ENCODE results near the gene MACROD2. TPM values are rescaled to one million over a fixed set of nuclear protein-coding genes. Genes with fewer than 3 reads are reported as not detected.

The MACROD2 gene
- polyA plus RNA-seq, 1 donor from 2014 or later = 23.2 TPM

DNA sequence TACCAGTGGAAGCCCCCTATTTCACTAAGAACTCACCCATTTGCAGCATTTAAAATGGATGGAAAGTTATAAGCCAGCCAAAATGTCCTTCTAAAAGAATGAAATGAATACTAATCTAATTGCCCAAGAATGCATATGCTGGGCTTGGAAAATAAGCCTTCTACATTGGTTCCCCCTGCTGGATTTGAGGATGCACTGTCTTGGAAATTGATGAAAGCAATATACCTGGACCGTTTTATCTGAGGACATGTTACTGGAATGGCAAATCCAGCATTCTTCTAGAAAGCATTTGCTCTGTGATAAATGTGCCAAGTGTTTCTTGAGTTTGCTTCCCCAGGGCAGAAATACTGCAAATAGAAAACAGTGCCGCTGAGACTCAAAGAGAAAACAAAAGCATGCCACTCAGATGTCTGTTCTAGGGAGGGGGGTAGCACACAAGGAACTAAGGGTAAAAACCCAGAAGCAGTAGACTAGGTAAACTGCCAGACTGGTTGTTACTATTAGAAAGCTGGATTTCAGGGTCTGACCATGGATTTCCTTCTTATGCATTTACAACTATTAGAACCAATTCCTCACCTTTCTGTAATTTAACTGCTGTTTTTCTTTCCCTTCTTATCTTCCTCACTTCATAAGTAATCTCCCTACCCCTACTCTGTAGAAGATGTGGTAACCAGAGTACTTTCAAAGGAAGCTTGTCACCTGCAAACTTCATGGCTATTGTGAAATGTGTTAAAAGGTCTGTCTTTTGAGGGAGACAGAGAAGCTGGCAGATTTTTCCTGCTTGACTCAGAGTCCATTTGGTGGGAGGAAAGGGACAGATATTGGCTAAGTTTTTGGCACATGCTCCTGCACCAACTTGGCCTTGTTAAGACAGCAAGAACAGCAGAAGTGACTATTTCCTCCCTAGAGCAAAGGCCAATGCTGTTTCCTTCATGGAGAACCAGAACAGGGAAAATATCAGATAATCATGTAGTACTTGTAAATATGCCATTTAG lies 1935.3 kb downstream of the MACROD2 start:
- no peak for TF ChIP-seq EP300 (conservative IDR thresholded peaks at IDR 0.05; ENCODE audit: poor library complexity, severe bottlenecking)
- TF ChIP-seq CTCF (IDR thresholded peaks at IDR 0.05; ENCODE audit: poor library complexity, severe bottlenecking) = peak; percentile 84
- peak; percentile 88 for TF ChIP-seq SMC3 (conservative IDR thresholded peaks at IDR 0.05; ENCODE audit: poor library complexity)
- no peak for TF ChIP-seq MXI1 (conservative IDR thresholded peaks at IDR 0.05; ENCODE audit: poor library complexity, severe bottlenecking)
- peak; percentile 89 for TF ChIP-seq RAD21 (conservative IDR thresholded peaks at IDR 0.05)
- H3K4me2 ChIP-seq (ENCODE audit: low read length) = no peak overlapping the region
- H3K9me2 ChIP-seq (ENCODE audit: insufficient read depth, low read length) = no peaks in the 10 kb centered on the region
- no peaks in the 10 kb centered on the region for H3K27me3 ChIP-seq (ENCODE audit: insufficient read depth, low read depth, low read length)
- no peaks in the 10 kb centered on the region for H3K79me2 ChIP-seq (replicated peaks; ENCODE audit: insufficient read depth, low read length)
- H2AFZ ChIP-seq (ENCODE audit: low read depth, low read length) = no peak overlapping the region
- H3F3A ChIP-seq (ENCODE audit: insufficient read depth, low read length, poor library complexity, severe bottlenecking) = no peaks in the 10 kb centered on the region
- H3K4me3 ChIP-seq (ENCODE audit: low read length) = no peak overlapping the region
- no peak overlapping the region for H3K27ac ChIP-seq (ENCODE audit: low read length)
- no peaks in the 10 kb centered on the region for H4K20me1 ChIP-seq (ENCODE audit: insufficient read depth)
- no peaks in the 10 kb centered on the region for H3K36me3 ChIP-seq (ENCODE audit: insufficient read depth, low read length)
- H3K9ac ChIP-seq (ENCODE audit: low read length) = no peak overlapping the region
- no peaks in the 10 kb centered on the region for H3K9me3 ChIP-seq (ENCODE audit: low read length)

GRCh38 chr20:15931897-15932296 lies 1936.6 kb downstream of the MACROD2 start:
- no peaks in the 10 kb centered on the region for H3K36me3 ChIP-seq (ENCODE audit: insufficient read depth, low read length)
- H3K4me3 ChIP-seq (ENCODE audit: low read length) = no peak overlapping the region
- no peak overlapping the region for H3K9ac ChIP-seq (ENCODE audit: low read length)
- H3K9me3 ChIP-seq (ENCODE audit: low read length) = no peaks in the 10 kb centered on the region
- TF ChIP-seq CTCF (IDR thresholded peaks at IDR 0.05; ENCODE audit: poor library complexity, severe bottlenecking) (no peak), EZH2 (IDR thresholded peaks at IDR 0.05; ENCODE audit: borderline replicate concordance, insufficient read depth, low read length, poor library complexity, severe bottlenecking) (no peak), EP300 (conservative IDR thresholded peaks at IDR 0.05; ENCODE audit: poor library complexity, severe bottlenecking) (no peak), REST (IDR thresholded peaks at IDR 0.05; ENCODE audit: borderline replicate concordance) (no peak), TAF1 (IDR thresholded peaks at IDR 0.05; ENCODE audit: low read depth) (no peak), SMC3 (conservative IDR thresholded peaks at IDR 0.05; ENCODE audit: poor library complexity) (no peak), POLR2AphosphoS5 (IDR thresholded peaks at IDR 0.05) (no peak), RAD21 (conservative IDR thresholded peaks at IDR 0.05) (no peak), MXI1 (conservative IDR thresholded peaks at IDR 0.05; ENCODE audit: poor library complexity, severe bottlenecking) (no peak)
- no peak overlapping the region for H3K4me2 ChIP-seq (ENCODE audit: low read length)
- H3F3A ChIP-seq (ENCODE audit: insufficient read depth, low read length, poor library complexity, severe bottlenecking) = no peaks in the 10 kb centered on the region
- no peak overlapping the region for H2AFZ ChIP-seq (ENCODE audit: low read depth, low read length)
- no peaks in the 10 kb centered on the region for H3K27me3 ChIP-seq (ENCODE audit: insufficient read depth, low read depth, low read length)
- no peaks in the 10 kb centered on the region for H4K20me1 ChIP-seq (ENCODE audit: insufficient read depth)
- no peaks in the 10 kb centered on the region for H3K79me2 ChIP-seq (replicated peaks; ENCODE audit: insufficient read depth, low read length)
- no peaks in the 10 kb centered on the region for H3K9me2 ChIP-seq (ENCODE audit: insufficient read depth, low read length)
- H3K27ac ChIP-seq (ENCODE audit: low read length) = no peak overlapping the region
